SU-DHL-6 (cell line): ENCODE measurements around the gene FHOD3.

Source experiments
- H2AFZ ChIP-seq: fragments of 200-600 bp; sonication (generic); 2 replicates; pipeline ENCODE4 v1.6.1; 2014; ENCODE audit warnings: low read depth, mild to moderate bottlenecking, moderate library complexity, mixed read lengths, antibody characterized with exemption, low read length; ENCODE audit not compliant: severe bottlenecking
- H3F3A ChIP-seq: fragments of 200-600 bp; shearing (Covaris generic); 2 replicates; pipeline ENCODE4 v1.6.0; 2016; ENCODE audit warnings: antibody characterized with exemption, mild to moderate bottlenecking; ENCODE audit not compliant: insufficient read depth
- H3K27ac ChIP-seq: fragments of 200-600 bp; sonication (generic); 2 replicates; pipeline ENCODE4 v1.5.1; 2016; ENCODE audit warnings: low read depth, mild to moderate bottlenecking, low read length, moderate library complexity, mixed read lengths
- H3K27me3 ChIP-seq: fragments of 200-600 bp; sonication (generic), shearing (Covaris generic); 2 replicates; pipeline ENCODE4 v1.6.0; 2014; ENCODE audit warnings: mild to moderate bottlenecking, low read length
- H3K36me3 ChIP-seq: fragments of 200-600 bp; sonication (generic); 2 replicates; pipeline ENCODE4 v1.6.1; 2014; ENCODE audit warnings: mild to moderate bottlenecking, low read length, mixed read lengths
- H3K4me2 ChIP-seq: fragments of 300-600, 200-600 bp; shearing (Covaris generic), sonication (generic); 2 replicates; pipeline ENCODE4 v1.6.0; 2014; ENCODE audit warnings: low read length, low read depth, mild to moderate bottlenecking; ENCODE audit not compliant: poor library complexity, severe bottlenecking
- H3K4me3 ChIP-seq: fragments of 200-600 bp; sonication (generic); 2 replicates; pipeline ENCODE4 v1.5.1; 2014; ENCODE audit warnings: antibody characterized with exemption, low read length, mild to moderate bottlenecking, mixed read lengths; ENCODE audit not compliant: insufficient read depth, poor library complexity, severe bottlenecking
- H3K79me2 ChIP-seq: fragments of 200-600 bp; sonication (generic); 2 replicates; pipeline ENCODE4 v1.6.1; 2014; ENCODE audit warnings: mild to moderate bottlenecking, low read length, moderate library complexity; ENCODE audit not compliant: insufficient read depth
- H3K9ac ChIP-seq: fragments of 200-600 bp; sonication (generic); 2 replicates; pipeline ENCODE4 v1.7.0; 2014; ENCODE audit warnings: mild to moderate bottlenecking, low read length
- H3K9me2 ChIP-seq: fragments of 200-600 bp; sonication (generic); replicated peaks from 2 replicates; pipeline ENCODE4 v1.6.1; 2014; ENCODE audit warnings: low read length; ENCODE audit not compliant: insufficient read depth
- H3K9me3 ChIP-seq: fragments of 200-600 bp; sonication (generic); 2 replicates; pipeline ENCODE4 v1.6.1; 2014; ENCODE audit warnings: low read length, mixed read lengths; ENCODE audit not compliant: insufficient read depth
- H4K20me1 ChIP-seq: fragments of 200-600 bp; sonication (generic); 2 replicates; pipeline ENCODE4 v1.6.1; 2014; ENCODE audit warnings: low read depth, mild to moderate bottlenecking, antibody characterized with exemption, low read length, moderate library complexity, mixed read lengths
- CTCF ChIP-seq: fragments of 200-600 bp; sonication (generic); IDR thresholded peaks from one replicate; pipeline ENCODE4 v1.5.1; 2017; ENCODE audit warnings: antibody characterized with exemption, mild to moderate bottlenecking, low read length, moderate library complexity; ENCODE audit not compliant: insufficient read depth, poor library complexity, severe bottlenecking
- EZH2phosphoT487 ChIP-seq: fragments of 200-600 bp; sonication (generic), shearing (Covaris generic); conservative IDR thresholded peaks from 2 replicates; pipeline ENCODE4 v1.6.1; 2018; ENCODE audit warnings: mild to moderate bottlenecking, antibody characterized with exemption, low read length, moderate library complexity, mixed read lengths

Gene FHOD3

GRCh38 chr18:36668349-36668748 is 370.8 kb downstream of the FHOD3 start:
- Histone ChIP-seq H3F3A (peaks cover 4% of the 10 kb centered on the region; the same call in 1 of the 2 replicates), H2AFZ (no peak overlapping the region), H3K27ac (no peak overlapping the region), H3K9ac (no peak overlapping the region), H3K27me3 (no peaks in the 10 kb centered on the region), H3K36me3 (no peaks in the 10 kb centered on the region), H3K9me2 (no peaks in the 10 kb centered on the region), H3K9me3 (no peaks in the 10 kb centered on the region), H4K20me1 (no peaks in the 10 kb centered on the region), H3K79me2 (no peaks in the 10 kb centered on the region), H3K4me3 (no peak overlapping the region), H3K4me2 (no peak overlapping the region)
- TF ChIP-seq EZH2phosphoT487 = no peak
- no peak for TF ChIP-seq CTCF

GRCh38 chr18:36672437-36673344 is 375.2 kb downstream of the FHOD3 start:
- Histone ChIP-seq H2AFZ (peak overlapping the region; percentile 58), H3K4me2 (peak overlapping the region; percentile 62), H3F3A (peaks cover 4% of the 10 kb centered on the region; the same call in 1 of the 2 replicates), H3K36me3 (0 out of 2 replicates have a peak, but pooled peaks cover 3% of the 10 kb centered on the region), H3K27ac (peak overlapping the region; percentile 67), H3K9me3 (peaks cover 5% of the 10 kb centered on the region; the same call in 1 of the 2 replicates), H3K9ac (0 out of 2 replicates have a peak overlapping the region, but pooled peaks have one; percentile 8), H3K9me2 (no peaks in the 10 kb centered on the region), H4K20me1 (no peaks in the 10 kb centered on the region), H3K27me3 (no peaks in the 10 kb centered on the region), H3K79me2 (no peaks in the 10 kb centered on the region), H3K4me3 (peak overlapping the region; percentile 21)
- TF ChIP-seq CTCF (no peak), EZH2phosphoT487 (no peak)

GRCh38 chr18:36673452-36673851 is 375.9 kb downstream of the FHOD3 start:
- 0 out of 2 replicates have a peak, but pooled peaks cover 3% of the 10 kb centered on the region for H3K36me3 ChIP-seq
- no peaks in the 10 kb centered on the region for H3K27me3 ChIP-seq
- no peaks in the 10 kb centered on the region for H3K9me2 ChIP-seq
- peaks cover 5% of the 10 kb centered on the region; the same call in 1 of the 2 replicates for H3K9me3 ChIP-seq
- H3K9ac ChIP-seq = 0 out of 2 replicates have a peak overlapping the region, but pooled peaks have one; percentile 8
- H3K27ac ChIP-seq = peak overlapping the region; percentile 67
- peak overlapping the region; percentile 58 for H2AFZ ChIP-seq
- H3K4me3 ChIP-seq = peak overlapping the region; percentile 21
- peak overlapping the region; percentile 62 for H3K4me2 ChIP-seq
- H4K20me1 ChIP-seq = no peaks in the 10 kb centered on the region
- TF ChIP-seq EZH2phosphoT487 = no peak
- no peak for TF ChIP-seq CTCF
- H3K79me2 ChIP-seq = no peaks in the 10 kb centered on the region
- peaks cover 4% of the 10 kb centered on the region; the same call in 1 of the 2 replicates for H3F3A ChIP-seq
